ENCODE measurements around the gene CDCA8.

GRCh38 chr1:37663426-37664000 is 28.8 kb upstream of the CDCA8 start:
- TF ChIP-seq POLR2A (IDR thresholded peaks at IDR 0.05): no peak
- no peak for TF ChIP-seq POLR2AphosphoS5 (IDR thresholded peaks at IDR 0.05)

Measured in stomach (tissue), 4 donors.